Transverse colon (tissue), 4 donors: ENCODE results near the gene CCDC60. TPM values are rescaled to one million over a fixed set of nuclear protein-coding genes. Genes with fewer than 3 reads are reported as not detected.

Experiments
- DNase-seq: peaks from one replicate; pipeline ENCODE4 v3.0.0-alpha.2; 2019
- H3K27ac ChIP-seq, 4 donors: fragments of 200-600 bp; sonication (generic); 2 replicates each; pipeline ENCODE4 v1.5.1; 2016 to 2018; ENCODE audit warnings: inconsistent platforms in 4 of 4
- H3K27me3 ChIP-seq: fragments of 200-600 bp; sonication (generic); 2 replicates; pipeline ENCODE4 v1.5.1; 2017; ENCODE audit warnings: inconsistent platforms
- H3K36me3 ChIP-seq, 4 donors: fragments of 200-600 bp; sonication (generic); 2 replicates each; pipeline ENCODE4 v1.5.1; 2017 to 2019; ENCODE audit warnings: inconsistent platforms in 4 of 4
- H3K4me1 ChIP-seq, 4 donors: fragments of 200-600 bp; sonication (generic); 2 replicates each; pipeline ENCODE4 v1.5.1; 2017 to 2020; ENCODE audit warnings: inconsistent platforms in 4 of 4
- H3K4me3 ChIP-seq, 4 donors: fragments of 200-600 bp; sonication (generic); 1 replicate in 1 of 4; 2 replicates in 3 of 4; pipeline versions ENCODE4 v1.5.1 to v1.6.1; 2017 to 2019; ENCODE audit warnings: inconsistent platforms in 4 of 4
- H3K9me3 ChIP-seq, 2 donors: fragments of 200-600 bp; sonication (generic); 2 replicates each; pipeline ENCODE4 v1.5.1; 2017 to 2019; ENCODE audit warnings: inconsistent platforms in 2 of 2
- EP300 ChIP-seq: sonication (generic); formaldehyde crosslinking; IDR thresholded peaks from one replicate; pipeline ENCODE4 v1.6.1; 2017; ENCODE audit warnings: antibody characterized with exemption, low read depth
- POLR2A ChIP-seq: fragments of 450-650 bp; IDR thresholded peaks from one replicate; pipeline ENCODE4 v1.6.1; 2016; ENCODE audit warnings: antibody characterized with exemption, mild to moderate bottlenecking, moderate library complexity
- POLR2AphosphoS5 ChIP-seq, 3 donors: sonication (generic); formaldehyde crosslinking; IDR thresholded peaks; one replicate each; pipeline ENCODE4 v1.6.1; 2016; ENCODE audit warnings: antibody characterized with exemption in 3 of 3
- WGBS, 2 donors: methylation state at CpG; one replicate each; pipeline ENCODE4 v1.1.5; 2018; ENCODE audit warnings: low coverage in 1 of 2; 5-methylcytosine and 5-hydroxymethylcytosine counted together
- in situ Hi-C, 4 donors: fragments of 200-750 bp; cut with MboI; loops; one replicate each; pipeline versions ENCODE4 v1.15.0 to v1.15.1; 2017; ENCODE audit warnings: low sequenced_read_pairs in 3 of 4, low pct_ligation_motif_present in 1 of 4, low pct_unique_long_range_greater_than_20kb in 1 of 4
- intact Hi-C: fragments of 100-400 bp; cut with DNase I; formaldehyde crosslinking; loops from one replicate; pipeline ENCODE4 v1.15.1; 2023; ENCODE audit warnings: low total_unique reads
- total RNA-seq, 4 donors: library from RNA; depleted of rRNA; stranded (reverse); fragments of >200 nt; gene quantifications; one replicate each; pipeline ENCODE4 v1.1.0, GENCODE V29; 2016
- TF ChIP-seq, protein P1 (sequence below), 5 experiments: fragments of 200-600 bp in 3 of 5; fragments of 450-650 bp in 2 of 5; sonication (generic) in 3 of 5; IDR thresholded peaks; 1 replicate in 2 of 5; 2 replicates in 3 of 5; pipeline ENCODE4 v1.5.1; 2016 to 2017; ENCODE audit warnings: antibody characterized with exemption in 5 of 5, inconsistent platforms in 3 of 5, mild to moderate bottlenecking in 2 of 5, moderate library complexity in 1 of 5

The CCDC60 gene
- total RNA-seq, 4 donors from 2014 or later, result 0.68 to 2.6 (median 2.4) TPM; not detected in 1

DNA sequence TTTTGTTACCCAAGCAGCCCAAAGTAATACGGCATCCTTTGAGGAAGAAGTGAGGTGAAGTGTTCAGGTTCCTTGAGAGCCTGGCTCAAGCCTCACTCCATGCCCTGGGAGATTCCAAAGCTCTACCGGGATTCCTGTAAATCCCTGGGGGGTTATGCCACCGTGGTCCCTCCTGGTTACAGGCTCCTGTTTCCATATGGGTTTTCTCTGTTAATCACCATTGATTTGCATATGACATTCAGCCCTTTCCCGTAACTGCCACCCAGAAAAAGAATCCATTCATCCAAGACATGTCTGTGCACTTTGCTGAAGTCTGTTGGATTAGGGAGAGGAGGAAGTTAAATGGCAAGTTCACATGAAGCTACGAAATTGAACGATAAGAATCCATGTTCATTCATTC lies 27.9 kb upstream of the CCDC60 start:
- DNase-seq, result no peak
- TF ChIP-seq POLR2AphosphoS5 (IDR thresholded peaks at IDR 0.05), result no peak
- TF ChIP-seq POLR2A, result no peak
- TF ChIP-seq EP300, result no peak
- TF ChIP-seq, protein P1, sequence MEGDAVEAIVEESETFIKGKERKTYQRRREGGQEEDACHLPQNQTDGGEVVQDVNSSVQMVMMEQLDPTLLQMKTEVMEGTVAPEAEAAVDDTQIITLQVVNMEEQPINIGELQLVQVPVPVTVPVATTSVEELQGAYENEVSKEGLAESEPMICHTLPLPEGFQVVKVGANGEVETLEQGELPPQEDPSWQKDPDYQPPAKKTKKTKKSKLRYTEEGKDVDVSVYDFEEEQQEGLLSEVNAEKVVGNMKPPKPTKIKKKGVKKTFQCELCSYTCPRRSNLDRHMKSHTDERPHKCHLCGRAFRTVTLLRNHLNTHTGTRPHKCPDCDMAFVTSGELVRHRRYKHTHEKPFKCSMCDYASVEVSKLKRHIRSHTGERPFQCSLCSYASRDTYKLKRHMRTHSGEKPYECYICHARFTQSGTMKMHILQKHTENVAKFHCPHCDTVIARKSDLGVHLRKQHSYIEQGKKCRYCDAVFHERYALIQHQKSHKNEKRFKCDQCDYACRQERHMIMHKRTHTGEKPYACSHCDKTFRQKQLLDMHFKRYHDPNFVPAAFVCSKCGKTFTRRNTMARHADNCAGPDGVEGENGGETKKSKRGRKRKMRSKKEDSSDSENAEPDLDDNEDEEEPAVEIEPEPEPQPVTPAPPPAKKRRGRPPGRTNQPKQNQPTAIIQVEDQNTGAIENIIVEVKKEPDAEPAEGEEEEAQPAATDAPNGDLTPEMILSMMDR (IDR thresholded peaks at IDR 0.05), result no peak
- Histone ChIP-seq H3K27ac (no peak overlapping the region), H3K36me3 (no peaks in the 10 kb centered on the region), H3K4me3 (no peak overlapping the region), H3K27me3 (no peaks in the 10 kb centered on the region), H3K4me1 (no peaks in the 10 kb centered on the region), H3K9me3 (no peaks in the 10 kb centered on the region)
- intact Hi-C loops, result no loop called here
- in situ Hi-C loops, result no loop called here
- 85% methylated on average over 4 to 6 of the region's 6 CpGs for WGBS, 2 donors

DNA sequence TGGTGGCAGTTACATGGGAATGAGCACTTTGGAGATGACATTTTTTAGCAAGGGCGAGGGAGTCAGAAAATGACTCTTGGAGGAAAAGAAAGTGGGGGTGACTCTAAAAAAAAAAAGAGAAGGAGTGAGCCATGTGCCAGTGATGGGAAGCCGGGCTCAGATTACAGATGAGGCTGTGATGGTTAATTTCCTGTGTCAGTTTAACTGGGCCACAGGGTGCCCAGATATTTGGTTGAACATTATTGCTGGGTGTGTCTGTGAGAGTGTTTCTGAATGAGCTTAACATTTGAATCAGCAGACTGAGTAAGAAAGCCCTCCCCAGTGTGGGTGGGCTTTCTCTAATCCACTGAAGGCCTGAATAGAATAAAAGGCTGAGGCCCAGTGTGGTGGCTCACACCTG lies 26.8 kb upstream of the CCDC60 start:
- Histone ChIP-seq H3K9me3 (no peaks in the 10 kb centered on the region), H3K4me1 (no peaks in the 10 kb centered on the region), H3K36me3 (no peaks in the 10 kb centered on the region), H3K27me3 (no peaks in the 10 kb centered on the region), H3K27ac (no peak overlapping the region), H3K4me3 (no peak overlapping the region)
- no peak for DNase-seq
- in situ Hi-C loops, result no loop called here
- WGBS, 2 donors, result 84 to 86% methylated on average over 1 to 2 of the region's 2 CpGs
- intact Hi-C loops, result no loop called here
- no peak for TF ChIP-seq POLR2A
- no peak for TF ChIP-seq EP300
- TF ChIP-seq, protein P1 (IDR thresholded peaks at IDR 0.05), result no peak
- TF ChIP-seq POLR2AphosphoS5 (IDR thresholded peaks at IDR 0.05), result no peak

DNA sequence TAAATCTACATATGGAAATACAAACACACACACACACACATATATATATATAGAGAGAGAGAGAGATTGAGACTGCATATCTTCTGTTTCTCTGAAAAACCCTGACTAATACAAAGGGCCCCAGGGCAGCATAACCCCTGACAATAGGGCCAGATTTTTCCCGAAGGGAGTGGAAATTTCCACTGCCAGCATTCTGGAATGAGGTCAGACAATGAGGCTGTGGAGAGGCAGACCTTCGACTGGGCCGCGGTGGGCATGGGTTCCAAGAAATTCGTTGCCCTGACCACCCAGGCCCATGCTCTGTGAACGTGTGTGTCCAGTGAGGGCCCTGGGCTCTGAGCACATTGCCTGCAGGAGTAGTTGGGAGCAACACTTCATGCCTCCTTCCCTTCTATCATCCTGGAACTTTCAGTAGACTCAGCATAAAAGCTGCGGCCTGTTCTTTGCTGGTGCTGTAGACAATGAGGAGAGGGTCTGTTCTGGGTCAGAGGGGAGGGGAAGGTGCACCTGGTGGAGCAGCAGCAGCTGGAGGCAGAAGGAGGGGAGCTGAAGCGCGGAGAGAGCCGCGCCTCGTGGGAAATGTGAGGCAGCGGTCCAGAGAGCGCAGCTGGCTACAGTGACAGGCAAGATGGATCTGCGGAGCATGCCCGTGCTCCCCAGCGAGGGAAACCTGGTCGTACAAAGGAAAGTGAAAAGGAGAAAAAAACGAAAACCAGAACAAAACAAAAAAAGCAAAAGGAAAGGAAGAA lies 25.6 kb upstream of the CCDC60 start:
- Histone ChIP-seq H3K36me3 (no peaks in the 10 kb centered on the region), H3K4me3 (no peak overlapping the region), H3K4me1 (no peaks in the 10 kb centered on the region), H3K27me3 (no peaks in the 10 kb centered on the region), H3K9me3 (no peaks in the 10 kb centered on the region), H3K27ac (no peak overlapping the region)
- intact Hi-C loops (no loop called here), in situ Hi-C loops (no loop called here)
- WGBS, 2 donors, result 60 to 70% methylated on average over 12 to 19 of the region's 19 CpGs
- TF ChIP-seq POLR2AphosphoS5 (IDR thresholded peaks at IDR 0.05) (no peak), POLR2A (no peak), EP300 (no peak)
- TF ChIP-seq, protein P1 (IDR thresholded peaks at IDR 0.05), result no peak
- no peak for DNase-seq

DNA sequence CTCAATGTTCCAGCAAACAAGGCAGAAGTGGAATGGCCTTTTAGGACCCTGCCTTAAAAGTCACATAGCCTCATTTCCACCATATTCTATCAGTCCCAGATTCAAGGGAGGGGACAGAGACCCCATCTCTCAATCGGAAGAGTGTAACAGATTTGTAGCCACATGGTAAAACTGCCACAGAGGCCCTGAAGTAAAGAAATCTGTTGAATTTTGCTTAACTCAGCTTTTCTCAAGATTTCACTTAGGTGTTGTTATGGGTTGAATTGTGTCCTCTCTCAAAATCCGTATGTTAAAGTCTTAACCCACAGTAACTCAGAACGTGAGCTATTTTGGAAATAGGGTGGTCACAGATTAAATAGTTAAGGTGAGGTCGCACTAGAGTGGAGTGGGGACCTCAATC lies 22.7 kb upstream of the CCDC60 start:
- H3K4me1 ChIP-seq, result no peaks in the 10 kb centered on the region
- in situ Hi-C loops, result no loop called here
- 71% methylated on average over 4 of the region's 4 CpGs; no CpG with 5 or more reads in 1 of the 2 donors for WGBS, 2 donors

More for the DNA sequence above, 22.7 kb upstream of the CCDC60 start:
- H3K27me3 ChIP-seq, result no peaks in the 10 kb centered on the region
- no peaks in the 10 kb centered on the region for H3K9me3 ChIP-seq
- intact Hi-C loops, result no loop called here
- no peak overlapping the region for H3K4me3 ChIP-seq
- DNase-seq, result no peak
- TF ChIP-seq, protein P1 (IDR thresholded peaks at IDR 0.05), result no peak
- no peak for TF ChIP-seq EP300
- TF ChIP-seq POLR2AphosphoS5 (IDR thresholded peaks at IDR 0.05), result no peak
- TF ChIP-seq POLR2A, result no peak
- no peaks in the 10 kb centered on the region for H3K36me3 ChIP-seq
- no peak overlapping the region for H3K27ac ChIP-seq
